ENCODE measurements around the gene ABCE1. TPM values are rescaled to one million over a fixed set of nuclear protein-coding genes. Genes with fewer than 3 reads are reported as not detected.

Gene ABCE1
- 10 to 100 TPM; 25.0 to 50.1 TPM for total RNA-seq

- Histone ChIP-seq H3K36me3 (no peaks in the 10 kb centered on the region), H3K4me1 (peaks cover 7% of the 10 kb centered on the region), H3K9ac (ENCODE audit: low read depth in 2 of 2, low read length in 2 of 2) (peak within 1 kb of the TSS; percentile 75 to 94), H3K4me3 (peak within 1 kb of the TSS; percentile 86), H3K9me3 (no peaks in the 10 kb centered on the region), H3K27me3 (no peaks in the 10 kb centered on the region), H3K27ac (peak within 1 kb of the TSS; percentile 95)
- DNase-seq, result peak; percentile 96
- TF ChIP-seq, protein P1, sequence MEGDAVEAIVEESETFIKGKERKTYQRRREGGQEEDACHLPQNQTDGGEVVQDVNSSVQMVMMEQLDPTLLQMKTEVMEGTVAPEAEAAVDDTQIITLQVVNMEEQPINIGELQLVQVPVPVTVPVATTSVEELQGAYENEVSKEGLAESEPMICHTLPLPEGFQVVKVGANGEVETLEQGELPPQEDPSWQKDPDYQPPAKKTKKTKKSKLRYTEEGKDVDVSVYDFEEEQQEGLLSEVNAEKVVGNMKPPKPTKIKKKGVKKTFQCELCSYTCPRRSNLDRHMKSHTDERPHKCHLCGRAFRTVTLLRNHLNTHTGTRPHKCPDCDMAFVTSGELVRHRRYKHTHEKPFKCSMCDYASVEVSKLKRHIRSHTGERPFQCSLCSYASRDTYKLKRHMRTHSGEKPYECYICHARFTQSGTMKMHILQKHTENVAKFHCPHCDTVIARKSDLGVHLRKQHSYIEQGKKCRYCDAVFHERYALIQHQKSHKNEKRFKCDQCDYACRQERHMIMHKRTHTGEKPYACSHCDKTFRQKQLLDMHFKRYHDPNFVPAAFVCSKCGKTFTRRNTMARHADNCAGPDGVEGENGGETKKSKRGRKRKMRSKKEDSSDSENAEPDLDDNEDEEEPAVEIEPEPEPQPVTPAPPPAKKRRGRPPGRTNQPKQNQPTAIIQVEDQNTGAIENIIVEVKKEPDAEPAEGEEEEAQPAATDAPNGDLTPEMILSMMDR (IDR thresholded peaks at IDR 0.05), result no peak
- intact Hi-C loops (cut with DNase I), result no loop called here
Measured at GRCh38 chr4:145097821-145098674, at the start of gene ABCE1, which contains the start of gene ANAPC10. ABCE1 (plus strand) TSS chr4:145098311; CDS start chr4:145104413, 6,102 bp downstream. ANAPC10 (minus strand) TSS chr4:145098196; CDS start chr4:145096099, 2,097 bp downstream.

DNA sequence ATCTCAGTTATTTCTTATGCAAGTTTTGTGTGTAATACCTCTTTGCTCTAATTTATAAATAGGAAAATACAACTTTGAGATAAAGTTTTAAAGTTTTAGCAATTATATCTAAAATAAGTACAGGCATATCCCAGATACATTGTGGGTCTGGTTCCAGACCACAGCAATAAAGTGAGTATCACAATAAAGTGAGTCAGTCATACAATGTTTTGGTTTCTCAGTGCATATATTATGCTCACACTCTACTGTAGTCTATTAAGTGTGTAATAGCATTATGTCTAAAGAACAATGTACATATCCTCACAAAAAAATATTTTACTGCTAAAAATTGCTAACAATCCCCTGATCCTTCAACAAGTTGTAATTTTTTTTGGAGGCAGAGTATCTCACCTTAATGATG, 49.3 kb upstream of the ABCE1 start:
- H3K27me3 ChIP-seq, result no peaks in the 10 kb centered on the region
- H3K9ac ChIP-seq (ENCODE audit: low read depth in 2 of 2, low read length in 2 of 2), result no peak overlapping the region
- H3K36me3 ChIP-seq, result no peaks in the 10 kb centered on the region
- no peaks in the 10 kb centered on the region for H3K4me1 ChIP-seq
- DNase-seq, result no peak
- no peaks in the 10 kb centered on the region for H3K9me3 ChIP-seq
- TF ChIP-seq, protein P1 (IDR thresholded peaks at IDR 0.05), result no peak
- intact Hi-C loops (cut with DNase I), result no loop called here
- no peak overlapping the region for H3K4me3 ChIP-seq
- no peak overlapping the region for H3K27ac ChIP-seq

- H3K27ac ChIP-seq, result no peak overlapping the region
- intact Hi-C loops (cut with DNase I), result no loop called here
- TF ChIP-seq, protein P1 (IDR thresholded peaks at IDR 0.05), result no peak
- no peak overlapping the region for H3K9ac ChIP-seq (ENCODE audit: low read depth in 2 of 2, low read length in 2 of 2)
- H3K27me3 ChIP-seq, result no peaks in the 10 kb centered on the region
- H3K4me1 ChIP-seq, result no peaks in the 10 kb centered on the region
- no peaks in the 10 kb centered on the region for H3K9me3 ChIP-seq
- DNase-seq, result no peak
- H3K4me3 ChIP-seq, result no peak overlapping the region
- no peaks in the 10 kb centered on the region for H3K36me3 ChIP-seq
Measured at GRCh38 chr4:145049241-145049640, 48.9 kb upstream of the ABCE1 start.

GRCh38 chr4:145055533-145056257, 42.4 kb upstream of the ABCE1 start:
- intact Hi-C loops (cut with DNase I), result no loop called here

More at GRCh38 chr4:145055533-145056257, 42.4 kb upstream of the ABCE1 start:
- no peaks in the 10 kb centered on the region for H3K36me3 ChIP-seq
- no peak overlapping the region for H3K27ac ChIP-seq
- H3K4me1 ChIP-seq, result no peaks in the 10 kb centered on the region
- H3K9me3 ChIP-seq, result no peaks in the 10 kb centered on the region
- TF ChIP-seq, protein P1 (IDR thresholded peaks at IDR 0.05), result no peak
- no peak overlapping the region for H3K4me3 ChIP-seq
- DNase-seq, result no peak
- H3K9ac ChIP-seq (ENCODE audit: low read depth in 2 of 2, low read length in 2 of 2), result no peak overlapping the region
- no peaks in the 10 kb centered on the region for H3K27me3 ChIP-seq
